ENCODE data around the gene SURF1.
"Not testable (repeated sequence)": the region's sequence is repeated elsewhere in the genome, so short reads cannot be mapped to it uniquely, and the experiment has no call there.

Gene SURF1, protein sequence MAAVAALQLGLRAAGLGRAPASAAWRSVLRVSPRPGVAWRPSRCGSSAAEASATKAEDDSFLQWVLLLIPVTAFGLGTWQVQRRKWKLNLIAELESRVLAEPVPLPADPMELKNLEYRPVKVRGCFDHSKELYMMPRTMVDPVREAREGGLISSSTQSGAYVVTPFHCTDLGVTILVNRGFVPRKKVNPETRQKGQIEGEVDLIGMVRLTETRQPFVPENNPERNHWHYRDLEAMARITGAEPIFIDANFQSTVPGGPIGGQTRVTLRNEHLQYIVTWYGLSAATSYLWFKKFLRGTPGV

DNA sequence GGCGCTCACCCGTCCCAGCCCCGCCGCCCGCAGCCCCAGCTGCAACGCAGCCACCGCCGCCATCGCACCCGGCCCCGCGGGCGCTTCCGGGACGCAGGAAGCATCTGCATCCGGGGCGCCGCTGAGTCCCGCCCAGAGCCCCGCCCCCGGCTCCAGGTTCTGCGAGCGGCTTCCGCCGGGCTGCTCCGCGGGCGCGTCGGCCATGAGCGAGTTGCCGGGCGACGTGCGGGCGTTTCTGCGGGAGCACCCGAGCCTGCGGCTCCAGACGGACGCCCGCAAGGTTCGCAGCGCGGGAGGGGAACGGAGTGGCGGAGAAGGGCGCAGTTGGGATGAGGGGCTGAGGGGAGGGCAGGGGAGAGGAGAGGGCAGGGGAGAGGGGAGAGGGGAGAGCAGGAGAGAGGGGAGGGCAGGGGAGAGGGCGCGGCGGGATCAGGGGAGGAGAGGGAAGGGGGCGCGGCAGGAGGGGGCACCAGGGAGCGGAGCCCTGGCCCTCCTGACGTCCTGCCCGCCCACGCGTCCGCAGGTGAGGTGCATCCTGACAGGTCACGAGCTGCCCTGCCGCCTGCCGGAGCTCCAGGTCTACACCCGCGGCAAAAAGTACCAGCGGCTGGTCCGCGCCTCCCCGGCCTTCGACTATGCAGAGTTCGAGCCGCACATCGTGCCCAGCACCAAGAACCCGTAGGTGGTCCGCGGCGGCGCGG lies at the start of gene SURF1, which contains the start of gene SURF2:
TSS of gene SURF1 (minus strand) at position 97 of the 701 bp plus-strand sequence. CDS start at position 63, 34 bp downstream.
TSS of gene SURF2 (plus strand) at position 160 of the 701 bp plus-strand sequence. CDS start at position 203, 43 bp downstream.
- FAIRE-seq: no peak

DNA sequence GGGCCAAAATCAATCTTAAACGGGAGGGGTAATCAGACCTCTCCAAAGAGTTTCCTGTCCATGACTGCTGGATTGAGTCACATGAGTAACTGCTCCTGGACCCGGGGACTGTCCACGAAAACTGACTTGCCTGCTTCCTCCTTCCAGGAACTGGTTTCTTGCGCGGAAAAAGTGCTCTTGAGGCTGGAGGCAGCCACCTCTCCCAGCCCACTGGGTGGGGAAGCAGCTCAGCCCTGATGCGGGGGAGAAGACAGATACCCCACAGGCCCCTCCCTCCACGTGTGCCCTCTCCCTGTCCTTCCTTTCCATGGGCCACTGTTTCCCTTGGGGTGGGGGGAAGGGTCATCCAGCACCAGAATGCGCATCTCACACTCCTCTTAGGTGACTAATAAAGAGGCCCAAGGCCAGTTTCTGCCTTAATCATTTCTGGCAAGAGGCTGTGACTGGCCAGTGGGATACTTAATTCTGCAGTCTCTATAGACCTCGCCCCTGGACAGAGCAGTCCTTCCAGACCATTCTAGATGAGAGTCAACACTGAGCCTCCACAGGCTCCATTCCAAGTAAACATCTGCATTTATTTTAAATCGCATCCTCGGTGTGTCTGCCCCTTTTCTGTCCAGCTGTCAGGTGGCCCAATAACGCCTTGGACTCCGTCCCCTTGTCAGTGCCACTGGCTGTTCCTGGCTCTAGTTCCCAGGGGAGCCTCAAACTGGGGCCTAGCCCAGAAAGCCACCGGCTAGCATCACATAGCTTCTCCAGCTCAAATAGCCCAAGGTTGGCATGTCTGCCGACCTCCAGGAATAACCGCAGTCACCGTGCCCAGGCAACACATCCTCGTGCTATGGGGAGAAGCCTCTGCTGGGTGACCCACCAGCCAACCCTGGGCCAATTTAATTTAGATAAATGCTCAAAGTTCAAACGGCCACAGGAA lies 49.5 kb upstream of the SURF1 start:
- no peak for FAIRE-seq

DNA sequence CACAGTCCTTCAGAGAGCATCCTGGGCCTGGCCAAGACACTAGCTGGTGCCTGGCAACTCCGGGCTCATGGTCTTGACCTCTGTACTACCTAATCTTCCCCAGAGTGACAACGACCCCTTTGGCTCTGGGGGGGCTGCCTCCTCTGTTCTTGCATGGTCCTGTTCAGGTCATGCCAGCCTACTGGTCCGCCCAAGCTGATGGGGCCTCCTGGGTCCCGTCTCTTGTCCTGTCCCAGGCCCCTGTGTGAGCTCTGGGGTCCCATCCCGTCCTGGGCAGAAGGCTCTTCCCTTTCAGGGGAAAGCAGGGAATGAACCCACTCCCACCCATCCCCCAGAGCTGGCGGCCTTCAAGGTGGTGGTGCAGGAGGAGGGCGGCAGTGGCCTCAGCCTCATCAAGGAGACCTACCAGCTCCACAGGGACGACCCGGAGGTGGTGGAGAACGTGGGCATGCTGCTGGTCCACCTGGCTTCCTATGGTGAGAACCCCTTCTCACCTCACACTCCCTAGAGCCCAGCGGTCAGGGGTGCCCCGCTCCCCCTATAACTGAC lies 48.2 kb upstream of the SURF1 start:
- FAIRE-seq: no peak

DNA sequence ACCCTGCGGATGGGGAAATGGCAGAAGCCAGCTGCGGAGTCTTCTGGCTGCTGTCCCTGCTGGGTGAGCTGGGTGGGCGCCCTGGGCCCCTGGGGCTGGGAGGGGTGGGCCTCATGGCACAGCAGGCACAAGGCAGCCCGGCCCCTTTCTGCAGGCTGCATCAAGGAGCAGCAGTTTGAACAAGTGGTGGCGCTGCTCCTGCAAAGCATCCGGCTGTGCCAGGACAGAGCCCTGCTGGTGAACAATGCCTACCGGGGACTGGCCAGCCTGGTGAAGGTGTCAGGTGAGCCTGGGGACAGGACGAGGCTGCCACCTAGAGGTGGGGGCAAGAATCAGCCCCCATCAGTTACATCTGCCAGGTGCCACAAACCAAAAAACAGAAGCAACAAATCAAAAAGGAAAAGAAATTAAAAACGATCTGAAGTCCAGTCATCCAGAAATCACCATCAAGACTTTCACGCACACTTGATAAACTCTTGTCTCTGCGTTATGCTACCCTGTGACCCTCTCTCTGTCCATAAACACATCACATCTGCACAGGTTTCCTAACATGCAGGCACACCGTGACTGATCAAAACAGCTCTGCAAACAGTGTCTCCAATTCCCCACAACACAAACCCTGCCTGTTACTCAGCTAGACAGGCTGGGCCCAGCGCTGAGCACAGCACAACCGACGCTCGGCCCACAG lies 47.6 kb upstream of the SURF1 start:
- no peak for FAIRE-seq

DNA sequence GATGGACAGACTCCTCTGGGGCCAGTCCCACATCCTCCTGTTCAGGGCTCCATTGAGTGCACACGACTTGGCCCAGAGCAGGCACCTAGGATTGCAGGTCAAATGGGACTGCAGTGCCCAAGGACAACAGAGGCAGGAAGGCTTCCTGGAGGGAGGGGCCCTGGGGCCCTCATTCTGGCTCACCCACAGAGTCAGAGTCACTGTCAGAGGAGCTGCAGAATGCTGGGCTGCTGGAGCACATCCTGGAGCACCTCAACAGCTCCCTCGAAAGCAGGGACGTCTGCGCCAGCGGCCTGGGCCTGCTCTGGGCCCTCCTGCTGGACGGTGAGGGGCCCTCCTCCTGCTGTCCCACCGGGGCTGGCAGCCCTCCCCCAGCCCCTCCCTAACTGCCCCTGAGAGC lies 46.4 kb upstream of the SURF1 start:
- no peak for FAIRE-seq

DNA sequence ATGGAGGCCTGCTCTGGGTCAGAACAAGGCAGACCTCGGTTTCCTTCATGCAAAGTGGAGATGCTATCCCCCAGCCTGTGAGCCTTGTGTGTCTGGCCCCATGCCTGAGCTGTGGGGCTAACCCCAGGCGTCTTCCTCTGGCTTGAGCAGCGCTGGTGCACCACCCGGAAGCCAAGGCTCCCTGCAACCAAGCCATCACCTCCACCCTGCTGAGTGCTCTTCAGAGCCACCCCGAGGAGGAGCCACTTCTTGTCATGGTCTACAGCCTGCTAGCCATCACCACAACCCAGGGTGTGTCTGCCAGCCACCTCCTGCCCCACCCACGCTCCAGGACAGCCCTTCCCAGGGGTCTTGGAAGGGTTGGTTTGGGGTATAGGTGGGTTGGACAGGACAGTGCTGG lies 45.3 kb upstream of the SURF1 start:
- FAIRE-seq: no peak

DNA sequence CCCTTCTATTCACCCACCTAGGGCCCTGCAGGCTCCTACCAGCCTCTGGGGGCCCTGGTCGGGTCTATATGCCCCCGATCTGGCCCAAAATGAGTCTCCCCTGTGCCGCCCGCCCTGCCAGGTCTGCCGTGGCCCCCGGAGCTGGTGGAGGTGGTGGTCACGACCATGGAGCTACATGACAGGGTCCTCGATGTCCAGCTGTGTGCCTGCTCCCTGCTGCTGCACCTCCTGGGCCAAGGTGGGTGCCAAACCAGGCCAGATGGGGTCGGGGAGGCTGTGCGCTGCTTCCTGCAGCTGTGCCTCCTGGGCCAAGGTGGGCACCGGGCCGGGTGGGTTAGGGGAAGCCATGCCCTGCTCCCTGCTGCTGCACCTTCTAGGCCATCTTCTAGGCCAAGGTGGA lies 44.0 kb upstream of the SURF1 start:
- FAIRE-seq: no peak

DNA sequence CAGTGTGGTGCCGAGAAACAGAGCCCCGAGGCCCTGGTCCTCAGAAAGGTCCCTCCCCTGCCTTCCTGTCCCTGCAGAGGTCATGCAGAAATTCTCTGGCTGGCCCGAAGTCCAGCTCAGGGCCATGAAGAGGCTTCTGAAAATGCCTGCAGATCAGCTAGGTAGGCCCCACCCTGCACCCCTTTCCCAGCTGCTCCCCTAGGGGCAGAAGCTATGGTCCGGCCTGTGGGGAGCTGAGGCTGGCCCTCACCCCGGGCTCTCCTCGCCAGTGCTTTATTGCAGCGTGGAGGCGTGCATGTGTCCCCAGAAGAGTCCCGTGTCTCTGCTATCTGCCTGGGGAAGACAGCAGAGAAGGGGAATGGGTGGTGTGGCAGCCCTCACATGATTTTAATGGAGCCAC lies 41.6 kb upstream of the SURF1 start:
- FAIRE-seq: no peak

DNA sequence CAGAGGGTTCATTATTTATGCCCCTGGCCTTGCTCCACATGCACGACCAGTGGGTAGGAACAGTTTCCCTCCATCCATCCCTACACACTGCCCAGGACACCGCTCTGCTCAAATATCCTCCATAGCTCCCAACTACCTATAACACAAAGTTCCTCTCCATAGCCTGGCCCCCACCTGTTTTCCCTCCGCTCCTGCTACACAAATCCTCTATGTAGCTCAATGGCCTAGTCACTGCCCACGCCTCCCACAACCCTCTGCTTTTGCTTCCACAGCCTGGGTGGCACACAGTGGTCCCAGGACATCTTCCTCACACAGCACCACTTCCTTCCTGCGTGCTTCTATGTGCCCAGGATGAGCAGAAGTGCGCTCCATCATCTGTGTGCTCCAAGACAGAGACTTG lies 41.1 kb upstream of the SURF1 start:
- FAIRE-seq: no peak

DNA sequence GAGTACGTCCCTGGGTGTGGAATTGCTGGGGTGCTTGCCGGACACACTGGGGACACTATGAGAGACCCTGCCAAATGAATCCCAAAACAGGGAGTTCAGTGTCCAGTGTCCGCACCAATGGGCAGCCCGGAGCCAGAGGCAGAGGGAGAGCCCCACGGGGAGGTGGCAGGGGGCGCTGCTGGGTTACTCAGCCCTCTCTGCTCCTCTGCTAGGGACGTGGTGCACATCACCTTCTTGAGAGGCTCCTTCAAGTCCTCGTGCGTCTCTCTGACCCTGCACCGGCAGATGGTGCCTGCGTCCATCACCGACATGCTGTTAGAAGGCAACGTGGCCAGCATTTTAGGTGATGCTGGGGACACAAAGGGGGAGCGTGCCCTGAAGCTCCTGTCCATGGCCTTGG lies 40.7 kb upstream of the SURF1 start:
- FAIRE-seq: no peak

DNA sequence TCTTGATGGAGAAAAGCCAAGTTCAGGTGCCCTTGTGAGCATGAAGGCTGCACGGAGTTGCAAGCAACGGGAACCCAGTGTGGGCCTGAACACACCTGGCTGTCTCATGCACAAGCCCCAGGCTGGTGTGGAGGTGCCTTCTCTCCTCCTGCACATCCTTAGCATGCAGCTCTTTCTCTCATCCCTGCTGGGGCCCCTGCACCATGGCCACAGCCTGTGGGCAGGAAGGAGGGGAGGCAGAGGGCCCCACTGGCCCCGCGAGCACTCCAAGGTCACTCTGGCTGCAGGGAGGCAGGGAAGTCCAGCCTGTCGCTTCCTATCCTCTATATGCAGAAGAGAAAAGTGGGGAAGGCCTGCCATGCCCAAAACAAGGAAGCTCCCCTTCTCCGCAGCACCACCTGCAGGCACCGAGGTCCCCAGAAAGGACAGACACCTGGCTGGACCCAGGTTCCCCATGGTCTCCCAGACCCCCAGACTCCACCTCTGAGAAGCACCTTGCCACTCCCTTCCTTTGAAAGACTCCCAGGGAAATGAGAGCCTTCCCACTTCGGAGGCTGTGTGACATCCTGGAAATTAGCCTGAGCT lies 38.5 kb upstream of the SURF1 start:
- no peak for FAIRE-seq

DNA sequence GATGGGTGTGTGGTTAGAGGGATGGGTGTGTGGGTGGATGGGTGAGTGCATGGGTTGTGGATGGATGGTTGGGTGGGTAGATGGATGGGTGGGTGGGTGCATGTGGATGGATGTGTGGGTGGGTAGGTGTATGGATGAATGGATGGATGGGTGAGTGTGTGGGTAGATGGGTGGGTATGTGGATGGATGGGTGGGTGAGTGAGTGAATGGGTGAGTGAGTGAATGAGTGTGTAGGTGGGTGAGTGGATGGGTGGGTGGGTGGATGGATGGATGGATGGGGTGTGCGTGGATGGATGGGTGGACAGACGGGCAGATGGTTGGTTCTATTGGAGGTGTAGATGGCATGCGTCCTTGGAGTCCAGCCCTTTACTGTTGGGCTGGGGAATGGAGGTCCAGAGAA lies 37.1 kb upstream of the SURF1 start:
- no peak for FAIRE-seq

DNA sequence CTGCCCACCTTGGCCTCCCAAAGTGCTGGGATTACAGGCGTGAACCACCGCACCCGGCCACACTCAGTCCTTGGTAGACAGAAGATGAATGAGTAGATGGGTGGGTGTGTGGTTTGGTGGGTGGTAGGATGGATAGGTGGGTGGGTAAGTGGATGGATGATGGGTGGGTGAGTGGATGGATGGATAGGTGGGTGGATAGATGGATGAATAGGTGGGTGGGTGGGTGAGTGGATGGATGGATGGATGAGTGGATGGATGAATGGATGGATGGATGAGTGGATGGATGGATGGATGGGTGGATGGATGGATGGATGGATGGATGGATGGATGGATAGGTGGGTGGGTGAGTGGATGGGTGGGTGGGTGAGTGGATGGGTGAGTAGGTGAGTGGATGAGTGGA lies 36.0 kb upstream of the SURF1 start:
- not testable (repeated sequence) for FAIRE-seq

DNA sequence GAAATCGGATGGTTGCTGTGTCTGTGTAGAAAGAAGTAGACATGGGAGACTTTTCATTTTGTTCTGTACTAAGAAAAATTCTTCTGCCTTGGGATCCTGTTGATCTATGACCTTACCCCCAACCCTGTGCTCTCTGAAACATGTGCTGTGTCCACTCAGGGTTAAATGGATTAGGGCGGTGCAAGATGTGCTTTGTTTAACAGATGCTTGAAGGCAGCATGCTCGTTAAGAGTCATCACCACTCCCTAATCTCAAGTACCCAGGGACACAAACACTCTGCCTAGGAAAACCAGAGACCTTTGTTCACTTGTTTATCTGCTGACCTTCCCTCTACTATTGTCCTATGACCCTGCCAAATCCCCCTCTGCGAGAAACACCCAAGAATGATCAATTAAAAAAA lies 35.2 kb upstream of the SURF1 start:
- FAIRE-seq: not testable (repeated sequence)

DNA sequence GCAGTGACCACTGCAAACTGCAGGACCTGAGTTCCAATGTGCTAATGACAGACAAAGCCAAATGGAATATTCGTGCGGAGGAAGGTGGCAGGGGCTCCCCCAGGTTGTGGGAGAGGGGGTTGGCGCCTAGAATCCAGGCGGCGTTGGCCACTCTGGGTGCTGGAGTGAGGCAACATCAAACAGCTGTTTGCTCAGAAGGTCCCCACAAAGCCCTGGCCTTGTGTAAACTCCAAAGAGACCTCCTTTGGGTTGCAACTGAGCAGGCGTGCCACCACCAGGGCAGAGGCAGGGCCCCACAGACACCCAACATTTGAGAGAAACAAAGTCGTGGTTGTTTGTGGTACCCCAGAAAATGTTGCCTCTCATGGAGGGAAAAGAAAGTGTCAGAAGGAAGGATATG lies 34.4 kb upstream of the SURF1 start:
- no peak for FAIRE-seq

DNA sequence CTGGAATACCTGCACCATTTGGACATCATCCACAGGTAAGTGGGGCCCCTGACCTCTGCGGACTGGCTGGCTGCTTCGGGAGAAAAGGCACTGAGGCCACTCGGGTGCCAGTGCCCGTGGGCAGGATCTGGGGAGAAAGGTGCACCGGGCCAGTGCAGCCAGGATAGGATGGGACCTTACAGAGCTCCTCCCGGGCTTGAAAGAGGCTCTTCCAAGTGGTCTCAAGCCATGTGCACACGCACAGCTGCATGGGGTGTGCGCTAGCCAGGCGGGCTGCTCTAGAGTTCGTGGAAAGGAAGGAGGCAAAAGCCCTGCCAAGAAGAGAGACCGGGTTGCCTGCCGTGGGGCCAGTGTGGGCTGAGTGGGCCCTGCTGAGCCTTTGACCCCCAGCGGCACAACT lies 33.3 kb upstream of the SURF1 start:
- no peak for FAIRE-seq

DNA sequence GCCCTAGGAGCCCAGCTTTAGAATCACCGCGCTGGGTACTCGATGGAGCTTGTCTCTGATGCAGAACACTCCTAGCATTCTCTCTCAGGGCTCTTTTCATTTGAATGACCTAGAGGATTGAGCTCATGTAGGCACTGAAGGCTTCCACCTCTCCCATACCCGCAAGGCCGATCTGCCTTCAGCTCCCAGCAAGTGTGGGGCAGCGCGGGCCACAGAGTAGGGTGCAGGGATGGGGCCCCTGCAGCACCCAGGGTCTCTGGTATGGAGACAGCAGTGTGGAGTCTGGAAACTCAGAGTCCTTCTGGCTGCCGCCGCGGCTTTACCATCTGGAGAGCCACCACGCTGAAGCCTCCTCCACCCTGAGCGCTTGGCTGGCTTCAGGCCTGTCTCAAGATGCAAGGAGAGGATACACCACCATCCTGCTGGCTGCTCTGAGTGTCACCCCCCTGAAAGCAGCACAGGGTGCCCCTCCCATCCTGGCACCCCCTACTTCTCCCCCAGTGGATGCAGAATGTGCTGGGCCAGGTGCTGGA lies 32.8 kb upstream of the SURF1 start:
- no peak for FAIRE-seq

DNA sequence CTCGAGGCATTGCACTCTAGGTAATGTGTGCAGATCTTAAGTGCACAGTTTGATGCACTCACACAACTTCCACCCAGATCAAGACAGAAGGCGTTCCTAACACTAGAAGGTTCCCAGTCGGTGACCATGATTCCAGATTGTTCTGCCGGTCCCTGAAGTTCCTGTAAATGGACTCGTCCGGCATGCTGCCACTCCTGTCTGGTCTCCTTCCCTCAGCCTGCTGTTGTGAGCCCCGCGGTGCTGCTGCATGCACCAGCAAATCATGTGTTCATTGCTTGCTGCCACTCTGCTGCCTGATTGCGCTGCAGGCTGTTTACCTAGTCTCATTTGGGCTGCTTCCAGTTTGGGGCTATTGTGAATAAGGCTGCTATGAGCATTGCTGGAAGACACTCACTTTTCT lies 31.4 kb upstream of the SURF1 start:
- no peak for FAIRE-seq

DNA sequence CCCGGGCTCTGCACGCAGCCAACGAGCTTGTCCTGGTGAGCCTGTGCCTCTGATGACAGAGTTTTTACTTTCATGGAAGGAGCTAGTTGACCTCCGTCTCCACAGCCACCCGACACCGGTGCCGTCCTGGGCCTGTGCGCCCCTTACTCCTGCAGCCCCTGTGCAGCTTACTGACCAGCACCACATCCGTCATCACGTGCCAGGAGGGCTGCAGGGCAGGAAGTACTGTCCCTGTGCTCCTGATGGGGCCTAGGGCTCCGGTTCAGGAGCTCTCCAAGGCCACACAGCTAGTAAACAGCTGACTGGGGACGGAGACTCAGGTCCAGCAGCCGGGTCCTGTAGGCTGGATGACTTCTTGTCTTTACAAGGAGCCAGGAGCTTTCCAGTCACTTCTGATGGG lies 30.1 kb upstream of the SURF1 start:
- FAIRE-seq: no peak

DNA sequence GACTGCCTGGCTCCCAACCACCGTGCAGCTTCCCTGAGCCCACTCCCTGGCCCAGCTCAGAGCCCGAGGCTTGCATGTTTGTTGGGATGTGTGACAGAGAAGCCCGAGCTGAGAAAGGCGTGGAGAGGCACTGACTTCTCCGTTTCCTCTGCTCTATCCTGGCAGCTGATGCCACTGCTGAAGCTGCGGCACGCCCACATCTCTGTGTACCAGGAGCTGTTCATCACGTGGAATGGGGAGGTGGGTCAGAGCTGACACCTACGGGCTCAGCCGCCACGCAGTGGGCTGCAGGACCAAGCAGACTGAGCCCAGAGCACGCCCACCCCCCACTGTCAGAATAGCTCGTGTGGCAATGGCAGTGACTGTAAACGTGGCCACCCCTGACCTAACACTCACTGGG lies 29.2 kb upstream of the SURF1 start:
- no peak for FAIRE-seq

DNA sequence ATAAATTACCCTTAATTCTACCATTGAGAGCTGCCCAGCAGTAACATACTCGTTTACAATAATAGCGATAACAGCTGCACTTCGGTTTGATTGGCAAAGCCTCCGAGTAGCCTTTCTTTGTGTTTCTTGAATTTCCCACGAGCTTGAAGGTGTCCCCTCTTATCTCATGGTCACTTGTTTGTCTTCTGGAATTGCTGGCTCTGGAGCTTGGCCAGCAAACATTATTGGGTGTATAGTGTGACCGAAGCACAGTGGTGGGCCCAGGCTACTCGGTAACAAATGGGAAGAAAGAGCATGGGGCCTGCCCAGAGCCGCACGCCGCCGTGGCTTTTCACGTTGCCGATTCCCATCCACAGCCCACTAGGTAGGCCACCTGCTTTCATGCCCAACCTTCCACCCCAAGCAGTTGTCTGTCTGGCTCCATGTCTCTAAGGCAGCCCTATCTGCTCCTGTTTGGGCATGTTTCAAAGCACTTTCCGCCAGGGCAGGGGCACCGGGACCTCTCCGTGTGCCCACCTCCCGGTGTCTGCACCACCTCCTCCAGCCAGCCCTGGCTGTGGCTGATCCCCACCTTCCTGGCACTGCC lies 28.5 kb upstream of the SURF1 start:
- no peak for FAIRE-seq

DNA sequence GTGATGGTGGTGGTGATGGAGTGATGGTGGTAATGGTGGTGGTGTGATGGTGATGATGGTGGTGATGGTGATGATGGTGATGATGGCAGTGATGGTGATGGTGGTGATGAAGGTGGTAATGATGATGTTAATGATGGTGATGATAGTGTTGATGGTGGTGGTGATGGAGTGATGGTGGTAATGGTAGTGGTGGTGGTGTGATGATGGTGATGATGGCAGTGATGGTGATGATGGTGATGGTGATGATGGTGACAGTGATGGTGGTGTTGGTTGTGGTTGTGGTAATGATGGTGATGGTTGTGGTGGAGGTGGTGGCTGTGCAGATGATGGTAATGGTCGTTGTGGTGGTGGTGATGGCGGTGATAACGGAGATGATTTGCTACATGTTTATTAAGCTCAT lies 27.2 kb upstream of the SURF1 start:
- FAIRE-seq: no peak
